ENCODE results near the gene PIM1. TPM values are rescaled to one million over a fixed set of nuclear protein-coding genes. Genes with fewer than 3 reads are reported as not detected.

The PIM1 gene
- total and polyA plus RNA-seq, 9 of the 15 experiments (the other 6 are each of a cell fraction or from before 2014, with no cell fraction given): 19.0 to 789 (median 212) TPM

DNA sequence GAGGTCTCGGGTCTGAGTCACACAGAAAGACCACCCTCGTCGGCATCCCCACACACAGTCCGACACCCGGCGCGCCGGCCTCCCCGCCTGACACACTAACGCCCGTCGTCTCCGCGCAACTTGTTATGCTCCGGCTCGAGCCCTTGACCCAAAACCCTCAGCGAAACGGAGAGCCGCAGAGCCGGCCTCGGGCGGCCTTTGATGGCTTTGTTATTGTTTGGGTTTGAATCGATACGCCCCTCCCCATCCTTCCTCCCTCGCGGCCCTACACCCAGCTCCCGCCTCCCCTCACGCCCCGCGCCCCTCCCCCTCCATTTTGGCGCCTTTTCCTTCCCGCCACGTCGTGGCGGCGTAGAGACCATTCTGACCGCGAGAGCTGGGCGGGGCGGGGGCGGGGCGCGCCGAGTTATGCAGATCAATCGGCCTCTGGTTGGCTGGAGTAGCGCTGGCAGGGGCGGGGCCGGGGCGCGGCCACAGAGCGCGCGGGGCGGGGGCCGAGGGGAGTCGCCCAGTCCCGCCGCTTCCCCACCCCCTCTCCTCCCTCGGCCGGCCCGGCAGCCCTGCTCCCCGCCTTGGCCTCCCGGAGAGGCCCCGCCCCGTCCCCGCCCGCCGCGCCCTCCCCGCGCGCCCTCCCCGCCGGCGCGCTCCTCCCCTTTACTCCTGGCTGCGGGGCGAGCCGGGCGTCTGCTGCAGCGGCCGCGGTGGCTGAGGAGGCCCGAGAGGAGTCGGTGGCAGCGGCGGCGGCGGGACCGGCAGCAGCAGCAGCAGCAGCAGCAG lies at the start of gene PIM1 (continued):
- TF ChIP-seq, protein P1, sequence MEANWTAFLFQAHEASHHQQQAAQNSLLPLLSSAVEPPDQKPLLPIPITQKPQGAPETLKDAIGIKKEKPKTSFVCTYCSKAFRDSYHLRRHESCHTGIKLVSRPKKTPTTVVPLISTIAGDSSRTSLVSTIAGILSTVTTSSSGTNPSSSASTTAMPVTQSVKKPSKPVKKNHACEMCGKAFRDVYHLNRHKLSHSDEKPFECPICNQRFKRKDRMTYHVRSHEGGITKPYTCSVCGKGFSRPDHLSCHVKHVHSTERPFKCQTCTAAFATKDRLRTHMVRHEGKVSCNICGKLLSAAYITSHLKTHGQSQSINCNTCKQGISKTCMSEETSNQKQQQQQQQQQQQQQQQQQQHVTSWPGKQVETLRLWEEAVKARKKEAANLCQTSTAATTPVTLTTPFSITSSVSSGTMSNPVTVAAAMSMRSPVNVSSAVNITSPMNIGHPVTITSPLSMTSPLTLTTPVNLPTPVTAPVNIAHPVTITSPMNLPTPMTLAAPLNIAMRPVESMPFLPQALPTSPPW (CRISPR knock-in tag; IDR thresholded peaks at IDR 0.05): peak; percentile 98
- TF ChIP-seq CXXC5 (CRISPR knock-in tag; IDR thresholded peaks at IDR 0.05) (peak; percentile 91), GABPB1 (CRISPR knock-in tag; IDR thresholded peaks at IDR 0.05) (peak; percentile 79), PTBP1 (IDR thresholded peaks at IDR 0.05; ENCODE audit: low read depth, low read length) (no peak), E2F3 (CRISPR knock-in tag; IDR thresholded peaks at IDR 0.05) (peak; percentile 99), SOX6 (IDR thresholded peaks at IDR 0.05) (peak; percentile 30; the same call in 1 of the 2 replicates), ZNF695 (CRISPR knock-in tag; IDR thresholded peaks at IDR 0.05) (no peak), SAP30 (IDR thresholded peaks at IDR 0.05; ENCODE audit: borderline replicate concordance, insufficient read depth, low read depth, low read length, poor library complexity, severe bottlenecking) (peak; percentile 64), NR2F6 (CRISPR knock-in tag; IDR thresholded peaks at IDR 0.05) (no peak), PHF21A (IDR thresholded peaks at IDR 0.05; ENCODE audit: borderline replicate concordance, low read depth) (no peak), ARID1B (IDR thresholded peaks at IDR 0.05) (peak; percentile 53; the same call in 1 of the 2 replicates), POLR2AphosphoS5 (IDR thresholded peaks at IDR 0.05; ENCODE audit: control insufficient read depth, insufficient read depth, low read depth, low read length) (peak; percentile 80), ZEB2 (IDR thresholded peaks at IDR 0.05) (0 out of 2 replicates have a peak, but pooled peaks have one; percentile 38)
- TF ChIP-seq, protein P2, sequence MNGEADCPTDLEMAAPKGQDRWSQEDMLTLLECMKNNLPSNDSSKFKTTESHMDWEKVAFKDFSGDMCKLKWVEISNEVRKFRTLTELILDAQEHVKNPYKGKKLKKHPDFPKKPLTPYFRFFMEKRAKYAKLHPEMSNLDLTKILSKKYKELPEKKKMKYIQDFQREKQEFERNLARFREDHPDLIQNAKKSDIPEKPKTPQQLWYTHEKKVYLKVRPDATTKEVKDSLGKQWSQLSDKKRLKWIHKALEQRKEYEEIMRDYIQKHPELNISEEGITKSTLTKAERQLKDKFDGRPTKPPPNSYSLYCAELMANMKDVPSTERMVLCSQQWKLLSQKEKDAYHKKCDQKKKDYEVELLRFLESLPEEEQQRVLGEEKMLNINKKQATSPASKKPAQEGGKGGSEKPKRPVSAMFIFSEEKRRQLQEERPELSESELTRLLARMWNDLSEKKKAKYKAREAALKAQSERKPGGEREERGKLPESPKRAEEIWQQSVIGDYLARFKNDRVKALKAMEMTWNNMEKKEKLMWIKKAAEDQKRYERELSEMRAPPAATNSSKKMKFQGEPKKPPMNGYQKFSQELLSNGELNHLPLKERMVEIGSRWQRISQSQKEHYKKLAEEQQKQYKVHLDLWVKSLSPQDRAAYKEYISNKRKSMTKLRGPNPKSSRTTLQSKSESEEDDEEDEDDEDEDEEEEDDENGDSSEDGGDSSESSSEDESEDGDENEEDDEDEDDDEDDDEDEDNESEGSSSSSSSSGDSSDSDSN (IDR thresholded peaks at IDR 0.05; ENCODE audit: borderline replicate concordance in 1 of 2, low read depth in 2 of 2, low read length in 2 of 2): 0 out of 4 replicates have a peak, but pooled peaks of 1 of the 2 experiments have one; percentile 44
- TF ChIP-seq, protein P3, sequence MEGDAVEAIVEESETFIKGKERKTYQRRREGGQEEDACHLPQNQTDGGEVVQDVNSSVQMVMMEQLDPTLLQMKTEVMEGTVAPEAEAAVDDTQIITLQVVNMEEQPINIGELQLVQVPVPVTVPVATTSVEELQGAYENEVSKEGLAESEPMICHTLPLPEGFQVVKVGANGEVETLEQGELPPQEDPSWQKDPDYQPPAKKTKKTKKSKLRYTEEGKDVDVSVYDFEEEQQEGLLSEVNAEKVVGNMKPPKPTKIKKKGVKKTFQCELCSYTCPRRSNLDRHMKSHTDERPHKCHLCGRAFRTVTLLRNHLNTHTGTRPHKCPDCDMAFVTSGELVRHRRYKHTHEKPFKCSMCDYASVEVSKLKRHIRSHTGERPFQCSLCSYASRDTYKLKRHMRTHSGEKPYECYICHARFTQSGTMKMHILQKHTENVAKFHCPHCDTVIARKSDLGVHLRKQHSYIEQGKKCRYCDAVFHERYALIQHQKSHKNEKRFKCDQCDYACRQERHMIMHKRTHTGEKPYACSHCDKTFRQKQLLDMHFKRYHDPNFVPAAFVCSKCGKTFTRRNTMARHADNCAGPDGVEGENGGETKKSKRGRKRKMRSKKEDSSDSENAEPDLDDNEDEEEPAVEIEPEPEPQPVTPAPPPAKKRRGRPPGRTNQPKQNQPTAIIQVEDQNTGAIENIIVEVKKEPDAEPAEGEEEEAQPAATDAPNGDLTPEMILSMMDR (IDR thresholded peaks at IDR 0.05 in 2 of 3, conservative IDR thresholded peaks at IDR 0.05 in 1 of 3; ENCODE audit: insufficient read depth in 2 of 3, low read depth in 1 of 3, low read length in 3 of 3): peak in 1 of 3 experiments; percentile 10; a peak in 2 of 6 replicates
- TF ChIP-seq, protein P4, sequence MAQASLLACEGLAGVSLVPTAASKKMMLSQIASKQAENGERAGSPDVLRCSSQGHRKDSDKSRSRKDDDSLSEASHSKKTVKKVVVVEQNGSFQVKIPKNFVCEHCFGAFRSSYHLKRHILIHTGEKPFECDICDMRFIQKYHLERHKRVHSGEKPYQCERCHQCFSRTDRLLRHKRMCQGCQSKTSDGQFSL (CRISPR knock-in tag; IDR thresholded peaks at IDR 0.05): peak; percentile 37; the same call in 1 of the 2 replicates
- TF ChIP-seq, protein P4 (tag; IDR thresholded peaks at IDR 0.05): no peak
- TF ChIP-seq, protein P5, sequence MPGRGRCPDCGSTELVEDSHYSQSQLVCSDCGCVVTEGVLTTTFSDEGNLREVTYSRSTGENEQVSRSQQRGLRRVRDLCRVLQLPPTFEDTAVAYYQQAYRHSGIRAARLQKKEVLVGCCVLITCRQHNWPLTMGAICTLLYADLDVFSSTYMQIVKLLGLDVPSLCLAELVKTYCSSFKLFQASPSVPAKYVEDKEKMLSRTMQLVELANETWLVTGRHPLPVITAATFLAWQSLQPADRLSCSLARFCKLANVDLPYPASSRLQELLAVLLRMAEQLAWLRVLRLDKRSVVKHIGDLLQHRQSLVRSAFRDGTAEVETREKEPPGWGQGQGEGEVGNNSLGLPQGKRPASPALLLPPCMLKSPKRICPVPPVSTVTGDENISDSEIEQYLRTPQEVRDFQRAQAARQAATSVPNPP (IDR thresholded peaks at IDR 0.05; ENCODE audit: borderline replicate concordance, insufficient read depth, insufficient read length): no peak
